MCF 10A (cell line): ENCODE results near the gene REPS2. TPM values are rescaled to one million over a fixed set of nuclear protein-coding genes. Genes with fewer than 3 reads are reported as not detected.

Source experiments
- BruUV-seq: library from RNA; stranded (reverse); fragments of 400-500 nt; replicated peaks from 2 replicates; lab custom pipeline; 2021; lab: Mats Ljungman, UMichigan
- CTCF ChIA-PET: fragments of 300-600 bp; sonication (Branson Sonifier 250); formaldehyde crosslinking; extraction: SDS; loops from one replicate; lab custom pipeline; 2021; ENCODE audit warnings: antibody characterized with exemption, inconsistent platforms; lab: Yijun Ruan, JAX
- POLR2A ChIA-PET: fragments of 300-600, 350-650 bp; sonication (Branson Sonifier 250); formaldehyde crosslinking; extraction: SDS; loops from one replicate; lab custom pipeline; 2020; ENCODE audit warnings: antibody characterized with exemption, inconsistent platforms; lab: Yijun Ruan, JAX
- DNase-seq: peaks from one replicate; pipeline ENCODE4 v3.0.0-alpha.2; 2018; ENCODE audit not compliant: unreplicated experiment
- H3K27ac Mint-ChIP-seq: one replicate; pipeline ENCODE4 v1.8.0; 2022; ENCODE audit warnings: mild to moderate bottlenecking, low read depth, mixed read lengths; ENCODE audit not compliant: unreplicated experiment
- H3K27me3 Mint-ChIP-seq: one replicate; pipeline ENCODE4 v1.8.0; 2022; ENCODE audit warnings: mixed read lengths; ENCODE audit not compliant: insufficient read depth, unreplicated experiment
- H3K36me3 Mint-ChIP-seq: one replicate; pipeline ENCODE4 v1.8.0; 2022; ENCODE audit warnings: mild to moderate bottlenecking, moderate library complexity, mixed read lengths; ENCODE audit not compliant: insufficient read depth, unreplicated experiment
- H3K4me1 Mint-ChIP-seq: one replicate; pipeline ENCODE4 v1.8.0; 2022; ENCODE audit warnings: mixed read lengths; ENCODE audit not compliant: insufficient read depth, unreplicated experiment
- H3K4me3 Mint-ChIP-seq: one replicate; pipeline ENCODE4 v1.8.0; 2022; ENCODE audit warnings: mild to moderate bottlenecking, moderate library complexity, mixed read lengths; ENCODE audit not compliant: unreplicated experiment
- H3K9me3 Mint-ChIP-seq: one replicate; pipeline ENCODE4 v1.8.0; 2022; ENCODE audit warnings: mixed read lengths; ENCODE audit not compliant: unreplicated experiment
- intact Hi-C: fragments of 100-400 bp; cut with micrococcal nuclease; formaldehyde crosslinking; loops from 2 replicates; pipeline ENCODE4 v1.14.1; 2022
- total RNA-seq: library from RNA; stranded (reverse); gene quantifications from 2 replicates; pipeline ENCODE4 v1.2.3, GENCODE V29; 2022
- TF ChIP-seq, protein P1 (sequence below): fragments of 200-600 bp; IDR thresholded peaks from one replicate; pipeline ENCODE4 v1.8.0; 2022; ENCODE audit warnings: antibody characterized with exemption, mild to moderate bottlenecking; ENCODE audit not compliant: unreplicated experiment

REPS2 gene
- total RNA-seq, 1 experiment from 2014 or later = 8.1 TPM

DNA sequence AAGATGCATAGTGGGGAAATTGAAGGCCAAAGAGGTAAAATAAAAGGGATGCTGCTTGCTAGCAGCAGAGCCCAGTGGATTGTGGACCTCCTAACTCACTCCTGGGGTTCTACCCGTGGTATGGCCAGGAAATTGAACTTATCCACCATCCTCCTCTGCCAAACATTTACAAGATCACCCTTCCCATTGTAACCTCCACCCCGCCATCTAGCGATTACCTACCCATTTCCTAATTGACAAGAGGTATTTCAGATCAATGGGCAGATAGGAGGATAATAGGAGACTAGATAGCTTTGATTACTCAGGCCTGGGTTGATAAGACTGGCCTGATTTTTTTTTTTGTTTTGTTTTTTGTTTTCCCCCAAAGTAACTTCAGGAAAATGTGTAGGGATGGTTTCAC lies 67.8 kb downstream of the REPS2 start:
- BruUV-seq = no TSS peak
- Mint-ChIP-seq H3K9me3 (no peaks in the 10 kb centered on the region), H3K4me1 (no peaks in the 10 kb centered on the region), H3K27ac (no peak overlapping the region), H3K36me3 (peaks cover 6% of the 10 kb centered on the region), H3K4me3 (no peak overlapping the region), H3K27me3 (peaks cover 55% of the 10 kb centered on the region)
- ChIA-PET CTCF (interaction anchor here (0.7 to 1.0 kb wide), 2 partner anchors 9 to 263 kb away, joined by 3 to 8 read pairs; no protein-coding TSS in a partner anchor), POLR2A (no interaction called here)
- intact Hi-C loops = no loop called here
- DNase-seq = no peak
- TF ChIP-seq, protein P1, sequence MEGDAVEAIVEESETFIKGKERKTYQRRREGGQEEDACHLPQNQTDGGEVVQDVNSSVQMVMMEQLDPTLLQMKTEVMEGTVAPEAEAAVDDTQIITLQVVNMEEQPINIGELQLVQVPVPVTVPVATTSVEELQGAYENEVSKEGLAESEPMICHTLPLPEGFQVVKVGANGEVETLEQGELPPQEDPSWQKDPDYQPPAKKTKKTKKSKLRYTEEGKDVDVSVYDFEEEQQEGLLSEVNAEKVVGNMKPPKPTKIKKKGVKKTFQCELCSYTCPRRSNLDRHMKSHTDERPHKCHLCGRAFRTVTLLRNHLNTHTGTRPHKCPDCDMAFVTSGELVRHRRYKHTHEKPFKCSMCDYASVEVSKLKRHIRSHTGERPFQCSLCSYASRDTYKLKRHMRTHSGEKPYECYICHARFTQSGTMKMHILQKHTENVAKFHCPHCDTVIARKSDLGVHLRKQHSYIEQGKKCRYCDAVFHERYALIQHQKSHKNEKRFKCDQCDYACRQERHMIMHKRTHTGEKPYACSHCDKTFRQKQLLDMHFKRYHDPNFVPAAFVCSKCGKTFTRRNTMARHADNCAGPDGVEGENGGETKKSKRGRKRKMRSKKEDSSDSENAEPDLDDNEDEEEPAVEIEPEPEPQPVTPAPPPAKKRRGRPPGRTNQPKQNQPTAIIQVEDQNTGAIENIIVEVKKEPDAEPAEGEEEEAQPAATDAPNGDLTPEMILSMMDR = no peak

DNA sequence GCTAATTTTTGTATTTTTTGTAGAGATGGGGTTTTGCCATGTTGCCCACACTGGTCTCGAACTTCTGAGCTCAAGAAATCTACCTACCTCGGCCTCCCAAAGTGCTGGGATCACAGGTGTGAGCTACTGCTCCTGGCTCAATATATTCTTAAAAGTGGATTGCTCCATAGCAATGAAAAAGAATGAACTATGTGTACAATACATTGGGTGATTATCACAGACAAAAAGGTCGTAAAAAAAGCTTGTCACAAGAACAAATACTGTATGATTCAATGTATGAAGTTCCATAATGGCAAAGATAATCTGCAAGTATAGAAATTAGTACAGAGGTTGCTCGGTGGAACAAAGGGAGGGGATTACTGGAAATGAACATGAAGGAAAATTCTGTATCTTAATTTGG lies 70.7 kb downstream of the REPS2 start:
- CTCF ChIA-PET = interaction anchor here (0.5 to 1.6 kb wide), 3 partner anchors 37 to 134 kb away, joined by 3 to 5 read pairs (median 4); no protein-coding TSS in a partner anchor
- TF ChIP-seq, protein P1 = no peak

DNA sequence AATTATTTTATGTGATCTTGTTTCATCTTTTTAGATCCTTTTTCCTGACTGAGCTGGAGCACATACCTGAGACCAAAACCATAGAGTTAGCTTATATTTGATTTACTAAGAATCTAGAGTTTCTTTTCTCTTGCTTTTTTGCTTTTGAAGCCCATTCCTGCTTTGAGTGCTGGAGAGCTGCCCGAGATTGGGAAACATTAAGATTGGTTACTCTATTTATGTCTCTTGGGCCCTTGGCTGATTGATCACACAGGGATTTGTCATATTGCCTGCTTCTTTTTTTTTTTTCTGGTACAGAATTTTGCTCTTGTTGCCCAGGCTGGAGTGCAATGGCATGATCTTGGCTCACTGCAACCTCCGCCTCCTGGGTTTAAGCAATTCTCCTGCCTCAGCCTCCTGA lies 73.9 kb downstream of the REPS2 start:
- no peak overlapping the region for H3K27ac Mint-ChIP-seq
- DNase-seq = no peak
- no peaks in the 10 kb centered on the region for H3K9me3 Mint-ChIP-seq
- ChIA-PET POLR2A (interaction anchor here (0.6 to 0.8 kb wide), 2 partner anchors 17 to 137 kb away, joined by 3 to 5 read pairs; no protein-coding TSS in a partner anchor), CTCF (interaction anchor here (0.6 to 1.5 kb wide), 4 partner anchors 25 to 1844 kb away, joined by 3 to 4 read pairs (median 3); no protein-coding TSS in a partner anchor)
- TF ChIP-seq, protein P1 = no peak
- peaks cover 47% of the 10 kb centered on the region for H3K27me3 Mint-ChIP-seq
- no peak overlapping the region for H3K4me3 Mint-ChIP-seq
- intact Hi-C loops = no loop called here
- no peaks in the 10 kb centered on the region for H3K4me1 Mint-ChIP-seq
- BruUV-seq = no TSS peak
- H3K36me3 Mint-ChIP-seq = peaks cover 15% of the 10 kb centered on the region

More for the DNA sequence above, 70.7 kb downstream of the REPS2 start:
- Mint-ChIP-seq H3K36me3 (peaks cover 10% of the 10 kb centered on the region), H3K9me3 (no peaks in the 10 kb centered on the region), H3K27ac (no peak overlapping the region), H3K4me3 (no peak overlapping the region), H3K4me1 (no peaks in the 10 kb centered on the region), H3K27me3 (peaks cover 56% of the 10 kb centered on the region)
- DNase-seq = no peak
- intact Hi-C loops = no loop called here
- no TSS peak for BruUV-seq
- POLR2A ChIA-PET = interaction anchor here (0.9 kb wide), 1 partner anchor 24 kb away, joined by 3 read pairs; no protein-coding TSS in a partner anchor

DNA sequence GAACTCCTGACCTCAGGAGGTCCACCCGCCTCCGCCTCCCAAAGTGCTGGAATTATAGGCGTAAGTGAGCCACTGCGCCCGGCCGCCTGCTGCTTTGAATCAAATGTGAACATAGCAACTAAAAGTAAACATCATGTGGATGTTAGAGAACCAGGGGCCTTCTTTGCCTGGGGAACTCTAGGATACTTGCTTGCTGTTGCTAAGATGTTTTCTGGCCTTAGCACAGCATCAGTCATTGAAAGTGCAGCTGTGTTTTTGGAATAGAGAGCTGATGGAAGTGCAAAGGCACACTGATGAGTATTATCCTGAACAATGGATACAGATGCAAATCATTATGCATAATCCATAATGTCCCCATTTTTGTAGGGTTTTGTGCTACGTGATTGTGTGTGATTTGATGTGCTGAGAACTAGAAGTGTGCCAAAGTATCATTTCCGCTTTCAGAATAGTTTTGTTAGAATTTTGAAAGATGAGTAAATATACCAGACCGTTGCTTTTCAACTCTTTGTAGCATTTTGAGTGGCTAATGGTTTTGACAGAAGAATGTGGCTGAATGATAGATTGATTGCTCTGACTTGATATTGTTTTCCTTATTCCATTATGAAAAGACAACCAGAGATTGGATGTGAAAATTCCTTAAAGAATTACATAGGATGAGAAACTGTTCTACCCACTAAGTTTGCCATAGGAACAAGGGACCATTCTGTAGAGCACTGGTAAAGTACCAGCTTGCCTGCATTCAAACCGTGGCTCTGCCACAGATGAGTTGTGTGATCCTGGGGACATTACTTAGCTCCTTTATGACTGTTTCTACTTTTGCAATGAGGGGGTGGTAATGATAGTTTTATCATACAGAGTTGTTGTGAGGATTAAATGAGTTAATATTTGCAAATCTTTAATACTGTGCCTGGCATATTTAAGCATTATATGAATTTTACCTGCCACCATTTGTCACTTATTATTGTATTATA lies 74.7 kb downstream of the REPS2 start:
- peaks cover 15% of the 10 kb centered on the region for H3K36me3 Mint-ChIP-seq
- H3K9me3 Mint-ChIP-seq = no peaks in the 10 kb centered on the region
- BruUV-seq = no TSS peak
- no peak overlapping the region for H3K4me3 Mint-ChIP-seq
- no peak for DNase-seq
- POLR2A ChIA-PET = interaction anchor here (0.8 kb wide), 1 partner anchor 16 kb away, joined by 5 read pairs; no protein-coding TSS in a partner anchor
- H3K4me1 Mint-ChIP-seq = no peaks in the 10 kb centered on the region
- H3K27ac Mint-ChIP-seq = no peak overlapping the region
- TF ChIP-seq, protein P1 = no peak
- H3K27me3 Mint-ChIP-seq = peaks cover 52% of the 10 kb centered on the region
- intact Hi-C loops = no loop called here
- CTCF ChIA-PET = interaction anchor here (0.6 kb wide), 1 partner anchor 1660 kb away, joined by 4 read pairs; no protein-coding TSS in a partner anchor
